LNCaP clone FGC (cell line): Measurements from ENCODE around the gene APOBEC3B.

Experiments
- DNase-seq: peaks from one replicate; pipeline ENCODE4 v3.0.0-alpha.2; 2011; ENCODE audit warnings: low read depth
- H3K4me3 ChIP-seq: 2 replicates; pipeline ENCODE4 v1.5.1; 2011; ENCODE audit warnings: mild to moderate bottlenecking, low read depth, low read length, control low read depth
- TF ChIP-seq, protein P1 (sequence below): IDR thresholded peaks from 2 replicates; pipeline ENCODE4 v1.5.1; 2012; ENCODE audit warnings: mild to moderate bottlenecking; ENCODE audit not compliant: control insufficient read depth, insufficient read depth; ENCODE audit errors: extremely low read depth

Gene APOBEC3B

DNA sequence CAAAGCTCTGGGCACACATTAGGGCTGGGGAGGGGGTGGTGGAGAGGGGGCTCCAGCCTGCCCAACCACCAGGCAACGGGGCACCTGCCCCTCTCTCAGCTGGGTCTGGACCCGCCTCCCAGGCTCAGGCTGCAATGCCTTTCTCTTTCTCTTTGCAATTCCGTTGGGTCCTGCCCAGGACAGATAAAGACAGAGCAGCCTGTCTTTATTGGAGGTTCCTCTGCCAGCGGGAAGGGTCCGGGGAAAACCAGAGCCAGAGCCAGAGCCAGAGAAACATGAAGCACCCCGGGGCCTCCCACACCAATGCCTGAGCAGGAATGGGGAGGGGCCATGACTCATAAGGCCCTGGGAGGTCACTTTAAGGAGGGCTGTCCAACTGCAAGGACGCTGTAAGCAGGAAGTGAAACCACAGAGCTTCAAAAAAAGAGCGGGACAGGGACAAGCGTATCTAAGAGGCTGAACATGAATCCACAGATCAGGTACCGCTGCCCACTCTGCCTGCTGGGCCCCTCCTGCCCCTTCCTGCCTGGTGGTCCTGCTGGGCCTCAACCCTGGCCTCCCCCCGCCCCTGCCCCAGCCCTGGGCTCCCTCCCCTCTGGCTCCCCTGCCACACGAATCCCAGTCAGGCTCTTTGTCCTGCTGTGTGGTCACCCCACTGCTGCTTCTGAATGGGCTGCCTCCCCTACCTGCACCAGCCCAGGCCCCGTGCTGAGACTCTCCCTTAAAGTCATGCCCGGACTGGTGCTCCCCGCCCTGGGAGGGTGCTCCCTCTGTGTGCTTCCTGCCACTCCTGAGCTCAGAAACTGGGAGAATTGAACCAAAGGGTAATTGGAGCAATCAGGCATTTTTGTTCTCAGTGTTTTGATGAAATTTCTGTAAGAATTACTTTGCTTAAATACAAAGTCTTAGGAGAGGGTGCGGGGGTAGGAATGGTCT, at the start of gene APOBEC3B:
TSS of gene APOBEC3B (plus strand) at position 356 of the 936 bp plus-strand sequence. CDS start at position 463, 107 bp downstream.
- peak; percentile 78 for DNase-seq
- H3K4me3 ChIP-seq = peak within 1 kb of the TSS; percentile 50
- TF ChIP-seq, protein P1, sequence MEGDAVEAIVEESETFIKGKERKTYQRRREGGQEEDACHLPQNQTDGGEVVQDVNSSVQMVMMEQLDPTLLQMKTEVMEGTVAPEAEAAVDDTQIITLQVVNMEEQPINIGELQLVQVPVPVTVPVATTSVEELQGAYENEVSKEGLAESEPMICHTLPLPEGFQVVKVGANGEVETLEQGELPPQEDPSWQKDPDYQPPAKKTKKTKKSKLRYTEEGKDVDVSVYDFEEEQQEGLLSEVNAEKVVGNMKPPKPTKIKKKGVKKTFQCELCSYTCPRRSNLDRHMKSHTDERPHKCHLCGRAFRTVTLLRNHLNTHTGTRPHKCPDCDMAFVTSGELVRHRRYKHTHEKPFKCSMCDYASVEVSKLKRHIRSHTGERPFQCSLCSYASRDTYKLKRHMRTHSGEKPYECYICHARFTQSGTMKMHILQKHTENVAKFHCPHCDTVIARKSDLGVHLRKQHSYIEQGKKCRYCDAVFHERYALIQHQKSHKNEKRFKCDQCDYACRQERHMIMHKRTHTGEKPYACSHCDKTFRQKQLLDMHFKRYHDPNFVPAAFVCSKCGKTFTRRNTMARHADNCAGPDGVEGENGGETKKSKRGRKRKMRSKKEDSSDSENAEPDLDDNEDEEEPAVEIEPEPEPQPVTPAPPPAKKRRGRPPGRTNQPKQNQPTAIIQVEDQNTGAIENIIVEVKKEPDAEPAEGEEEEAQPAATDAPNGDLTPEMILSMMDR = no peak

DNA sequence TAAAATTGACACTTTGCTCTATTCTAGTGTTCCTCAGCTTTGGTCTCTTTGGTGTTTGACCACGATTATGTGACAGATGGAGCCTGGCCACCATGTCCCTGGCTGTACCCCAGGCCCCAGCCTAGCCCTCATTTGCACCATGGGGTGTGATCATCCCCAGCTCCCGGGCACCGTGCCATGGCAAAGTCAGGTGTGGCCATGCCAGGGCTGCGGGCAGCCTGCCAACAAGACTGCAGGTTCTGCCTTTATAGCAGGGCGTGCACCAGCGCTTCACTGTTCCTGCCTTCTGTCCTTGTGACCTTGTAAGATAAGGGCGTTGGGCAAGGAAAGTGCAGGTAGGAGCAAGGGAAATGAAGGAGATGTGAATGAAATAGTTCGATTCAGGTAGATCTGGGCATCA, 47.1 kb upstream of the APOBEC3B start:
- no peak overlapping the region for H3K4me3 ChIP-seq
- TF ChIP-seq, protein P1 = no peak
- DNase-seq = peak; percentile 88

DNA sequence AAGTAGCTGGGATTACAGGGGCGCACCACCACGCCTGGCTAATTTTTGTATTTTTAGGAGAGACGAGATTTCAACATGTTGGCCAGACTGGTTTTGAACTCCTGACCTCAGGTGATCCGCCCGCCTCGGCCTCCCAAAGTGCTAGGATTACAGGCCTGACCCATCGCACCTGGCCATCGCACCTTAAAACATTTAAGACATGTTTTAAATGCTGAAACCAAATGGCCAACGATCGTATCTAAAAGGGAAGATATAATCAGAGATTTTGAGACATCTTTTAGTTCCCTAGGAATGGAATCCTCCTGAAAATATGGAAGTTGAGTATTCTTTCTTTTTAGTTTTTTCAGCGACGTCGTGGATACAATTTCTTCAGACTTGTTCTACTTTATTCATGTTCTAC, 46.5 kb upstream of the APOBEC3B start:
- TF ChIP-seq, protein P1 = no peak
- H3K4me3 ChIP-seq = no peak overlapping the region
- DNase-seq = no peak

DNA sequence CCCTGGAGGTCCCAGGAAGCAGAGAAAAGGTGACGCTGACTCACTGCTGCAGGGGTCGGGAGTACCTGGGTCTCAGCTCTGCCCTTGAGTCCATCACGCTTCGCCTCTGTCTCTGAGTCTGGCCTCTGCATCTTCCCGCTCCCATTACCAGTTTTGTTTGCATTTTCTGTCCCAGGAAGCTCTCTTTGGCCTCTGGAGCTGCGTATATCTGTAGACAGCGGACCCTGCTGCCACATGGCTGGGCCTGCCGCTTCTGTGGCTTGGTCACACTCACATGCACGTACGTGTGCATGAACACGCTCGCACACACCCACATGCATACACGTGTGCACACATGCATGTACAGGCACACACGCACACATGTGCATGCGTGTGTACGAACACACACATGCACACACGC, 45.6 kb upstream of the APOBEC3B start:
- H3K4me3 ChIP-seq = no peak overlapping the region
- TF ChIP-seq, protein P1 = no peak
- no peak for DNase-seq

DNA sequence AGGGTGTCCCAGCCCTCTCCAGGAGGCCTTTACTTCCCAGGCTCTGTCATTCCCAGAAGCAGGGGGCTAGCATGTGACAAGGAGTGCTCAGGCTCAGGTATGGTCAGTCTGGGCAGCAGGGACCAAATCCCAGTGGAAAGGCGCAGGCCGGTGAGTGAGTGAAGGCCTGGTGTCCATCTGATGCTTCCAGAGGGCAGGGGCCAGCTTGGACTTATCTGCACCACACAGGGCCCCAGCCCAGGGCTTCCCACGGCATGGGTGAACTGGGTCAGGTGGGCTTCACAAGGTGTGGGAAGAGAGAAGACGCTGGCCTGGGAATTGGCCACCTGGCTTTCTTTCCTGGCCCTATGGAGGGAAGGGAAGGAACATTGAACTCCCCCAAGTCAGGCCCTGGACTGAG, 45.1 kb upstream of the APOBEC3B start:
- TF ChIP-seq, protein P1 = no peak
- no peak for DNase-seq
- no peak overlapping the region for H3K4me3 ChIP-seq

DNA sequence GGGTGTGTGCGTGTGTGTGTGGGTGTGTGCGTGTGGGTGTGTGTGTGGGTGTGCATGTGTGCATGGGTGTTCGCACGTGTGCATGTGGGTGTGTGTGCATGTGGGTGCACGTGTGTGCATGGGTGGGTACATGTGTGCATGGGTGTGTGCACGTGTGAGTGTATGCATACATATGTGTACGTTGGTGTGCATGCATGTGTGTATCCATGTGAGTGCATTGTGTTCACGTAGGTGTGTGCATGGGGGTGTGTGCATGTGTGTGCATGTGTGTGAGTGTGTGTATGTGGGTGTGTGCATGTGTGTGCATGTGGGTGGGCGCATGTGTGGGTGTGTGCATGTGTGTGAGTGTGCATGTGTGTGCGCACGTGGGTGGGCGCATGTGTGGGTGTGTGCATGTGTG, 44.6 kb upstream of the APOBEC3B start:
- no peak for DNase-seq
- TF ChIP-seq, protein P1 = no peak
- no peak overlapping the region for H3K4me3 ChIP-seq
